ACC112 (cell line): ENCODE results near the gene NUP210L.
A peak's percentile ranks its signal among the peaks of the same experiment; 100 is the strongest.
"Not testable (repeated sequence)": the region's sequence is repeated elsewhere in the genome, so short reads cannot be mapped to it uniquely, and the experiment has no call there.

Experiments
- H2AFZ ChIP-seq: fragments of 200-600 bp; sonication (generic); one replicate; pipeline ENCODE4 v1.6.0; 2017; ENCODE audit warnings: antibody characterized with exemption, low read length; ENCODE audit not compliant: unreplicated experiment
- H3K27ac ChIP-seq: fragments of 200-600 bp; sonication (generic); 2 replicates; pipeline ENCODE4 v1.5.1; 2014; ENCODE audit warnings: low read depth, mild to moderate bottlenecking, antibody characterized with exemption, low read length, moderate library complexity
- H3K27me3 ChIP-seq: fragments of 200-600 bp; sonication (generic); 2 replicates; pipeline ENCODE4 v1.6.1; 2014; ENCODE audit warnings: mild to moderate bottlenecking, antibody characterized with exemption, low read length, moderate library complexity, mixed read lengths; ENCODE audit not compliant: insufficient read depth
- H3K36me3 ChIP-seq: fragments of 200-600 bp; sonication (generic); 2 replicates; pipeline ENCODE4 v1.6.1; 2016; ENCODE audit warnings: mild to moderate bottlenecking, antibody characterized with exemption, low read length, moderate library complexity, mixed read lengths; ENCODE audit not compliant: insufficient read depth
- H3K4me1 ChIP-seq: fragments of 200-600 bp; sonication (generic); one replicate; pipeline ENCODE4 v1.6.1; 2016; ENCODE audit warnings: low read length, mixed read lengths; ENCODE audit not compliant: insufficient read depth, unreplicated experiment, control insufficient read depth
- H3K4me3 ChIP-seq: fragments of 200-600 bp; sonication (generic); 2 replicates; pipeline ENCODE4 v1.5.1; 2014; ENCODE audit warnings: mild to moderate bottlenecking, low read depth, low read length
- H3K79me2 ChIP-seq: fragments of 200-600 bp; sonication (generic); one replicate; pipeline ENCODE4 v1.6.0; 2016; ENCODE audit warnings: low read length; ENCODE audit not compliant: control insufficient read depth, unreplicated experiment, insufficient read depth

Gene NUP210L

GRCh38 chr1:154047436-154047835, 107.4 kb downstream of the NUP210L start:
- H3K36me3 ChIP-seq, H3K79me2 ChIP-seq, H3K4me3 ChIP-seq, H3K27ac ChIP-seq, H2AFZ ChIP-seq, H3K4me1 ChIP-seq: not testable (repeated sequence)
- peaks cover 31% of the 10 kb centered on the region for H3K27me3 ChIP-seq

GRCh38 chr1:154033697-154034096, 121.2 kb downstream of the NUP210L start:
- H3K36me3 ChIP-seq, H2AFZ ChIP-seq, H3K4me3 ChIP-seq, H3K4me1 ChIP-seq, H3K79me2 ChIP-seq, H3K27ac ChIP-seq, H3K27me3 ChIP-seq: not testable (repeated sequence)

- no peak overlapping the region for H3K27ac ChIP-seq
- H3K4me1 ChIP-seq = no peaks in the 10 kb centered on the region
- no peaks in the 10 kb centered on the region for H3K79me2 ChIP-seq
- H3K36me3 ChIP-seq = no peaks in the 10 kb centered on the region
- no peaks in the 10 kb centered on the region for H3K27me3 ChIP-seq
- H3K4me3 ChIP-seq = no peak overlapping the region
- H2AFZ ChIP-seq = no peak overlapping the region
Observed at GRCh38 chr1:154019940-154020339, 134.9 kb downstream of the NUP210L start.

- H3K4me3 ChIP-seq = no peak overlapping the region
- H3K79me2 ChIP-seq = no peaks in the 10 kb centered on the region
- H3K27ac ChIP-seq = no peak overlapping the region
- H3K4me1 ChIP-seq = peaks cover 2% of the 10 kb centered on the region
- H2AFZ ChIP-seq = no peak overlapping the region
- no peaks in the 10 kb centered on the region for H3K36me3 ChIP-seq
- H3K27me3 ChIP-seq = no peaks in the 10 kb centered on the region
Observed at GRCh38 chr1:154019269-154019668, 135.6 kb downstream of the NUP210L start.

GRCh38 chr1:154014154-154014907, 140.5 kb downstream of the NUP210L start:
- Histone ChIP-seq H3K27me3 (no peaks in the 10 kb centered on the region), H3K36me3 (no peaks in the 10 kb centered on the region), H3K4me1 (peaks cover 6% of the 10 kb centered on the region), H3K79me2 (no peaks in the 10 kb centered on the region), H2AFZ (peak overlapping the region; percentile 8), H3K4me3 (no peak overlapping the region), H3K27ac (peak overlapping the region; percentile 45)

GRCh38 chr1:154012543-154012942, 142.3 kb downstream of the NUP210L start:
- H3K36me3 ChIP-seq, H3K4me1 ChIP-seq, H3K4me3 ChIP-seq, H2AFZ ChIP-seq, H3K27me3 ChIP-seq, H3K27ac ChIP-seq, H3K79me2 ChIP-seq: not testable (repeated sequence)

GRCh38 chr1:154012129-154012528, 142.7 kb downstream of the NUP210L start:
- no peak overlapping the region for H3K4me3 ChIP-seq
- H2AFZ ChIP-seq = no peak overlapping the region
- H3K4me1 ChIP-seq = peaks cover 6% of the 10 kb centered on the region
- H3K79me2 ChIP-seq = no peaks in the 10 kb centered on the region
- H3K27me3 ChIP-seq = no peaks in the 10 kb centered on the region
- no peaks in the 10 kb centered on the region for H3K36me3 ChIP-seq
- H3K27ac ChIP-seq = no peak overlapping the region

GRCh38 chr1:154006136-154006535, 148.7 kb downstream of the NUP210L start:
- Histone ChIP-seq H2AFZ (no peak overlapping the region), H3K27ac (peak overlapping the region; percentile 60), H3K79me2 (no peaks in the 10 kb centered on the region), H3K4me3 (no peak overlapping the region), H3K36me3 (no peaks in the 10 kb centered on the region), H3K4me1 (no peaks in the 10 kb centered on the region), H3K27me3 (no peaks in the 10 kb centered on the region)

- Histone ChIP-seq H3K36me3 (0 out of 2 replicates have a peak, but pooled peaks cover 4% of the 10 kb centered on the region), H3K27ac (no peak overlapping the region), H2AFZ (no peak overlapping the region), H3K4me3 (no peak overlapping the region), H3K79me2 (no peaks in the 10 kb centered on the region), H3K27me3 (no peaks in the 10 kb centered on the region), H3K4me1 (no peaks in the 10 kb centered on the region)
Observed at GRCh38 chr1:154000420-154000819, 154.5 kb downstream of the NUP210L start.

GRCh38 chr1:153996882-153997281, 158.0 kb downstream of the NUP210L start:
- H3K4me1 ChIP-seq, H3K79me2 ChIP-seq, H3K27ac ChIP-seq, H2AFZ ChIP-seq, H3K4me3 ChIP-seq, H3K27me3 ChIP-seq: not testable (repeated sequence)
- H3K36me3 ChIP-seq = peaks cover 20% of the 10 kb centered on the region

GRCh38 chr1:153995640-153996039, 159.2 kb downstream of the NUP210L start:
- H3K4me3 ChIP-seq = no peak overlapping the region
- H3K36me3 ChIP-seq = peaks cover 29% of the 10 kb centered on the region
- peaks cover 12% of the 10 kb centered on the region for H3K4me1 ChIP-seq

More at GRCh38 chr1:153995640-153996039, 159.2 kb downstream of the NUP210L start:
- H2AFZ ChIP-seq = no peak overlapping the region
- no peaks in the 10 kb centered on the region for H3K27me3 ChIP-seq
- H3K27ac ChIP-seq = no peak overlapping the region
- H3K79me2 ChIP-seq = peaks cover 21% of the 10 kb centered on the region
